ENCODE data around the gene LRRC75B. TPM values are rescaled to one million over a fixed set of nuclear protein-coding genes. Genes with fewer than 3 reads are reported as not detected.
A peak's percentile ranks its signal among the peaks of the same experiment; 100 is the strongest.

Gene LRRC75B
- total RNA-seq, 1 experiment from 2014 or later = 18.1 TPM

DNA sequence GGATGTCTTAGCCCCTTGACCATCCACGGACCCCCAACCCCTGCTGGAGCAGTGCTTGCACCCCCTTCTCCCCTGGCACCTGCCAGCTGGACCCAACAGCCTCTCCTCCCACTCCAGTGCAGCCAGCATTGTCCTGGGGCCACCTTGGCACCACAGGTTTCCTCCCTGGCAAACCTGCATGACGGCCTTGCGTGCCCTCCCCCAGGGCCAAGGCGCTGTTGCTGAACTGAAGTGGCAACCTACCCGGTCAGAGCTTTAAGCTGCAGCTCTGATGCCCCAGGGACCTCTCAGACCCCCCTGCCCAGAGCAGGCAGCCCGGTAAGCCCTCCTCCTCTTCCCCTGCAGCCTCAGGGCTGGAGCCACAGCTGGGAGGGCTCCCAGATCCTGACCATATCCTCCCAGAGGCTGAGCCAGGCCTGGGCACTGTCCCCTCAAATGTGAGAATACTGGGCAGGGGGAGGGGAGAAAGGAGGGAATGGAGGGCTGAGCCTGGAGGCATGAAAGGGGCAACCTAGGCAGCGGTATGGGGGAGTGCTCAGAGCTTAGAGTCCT is 1.8 kb upstream of the LRRC75B start:
- Histone ChIP-seq H2BK12ac (ENCODE audit: insufficient read length, low read depth, low read length) (no peak overlapping the region), H3K18ac (ENCODE audit: insufficient read length, low read depth, low read length) (no peak overlapping the region), H4K20me1 (ENCODE audit: control insufficient read depth, insufficient read depth, insufficient read length) (no peaks in the 10 kb centered on the region), H3K27ac (ENCODE audit: insufficient read length, low read depth, low read length) (no peak overlapping the region), H2BK20ac (ENCODE audit: low read depth, low read length, poor library complexity, severe bottlenecking) (no peak overlapping the region), H3K23ac (ENCODE audit: insufficient read length, low read depth, low read length) (no peak overlapping the region), H3K4me1 (ENCODE audit: insufficient read depth, low read length) (no peaks in the 10 kb centered on the region), H3K9me3 (ENCODE audit: control insufficient read depth, low read depth, low read length) (no peaks in the 10 kb centered on the region), H3T11ph (ENCODE audit: low read length) (no peak overlapping the region), H2BK5ac (ENCODE audit: insufficient read length, low read length) (no peak overlapping the region), H3K79me1 (ENCODE audit: insufficient read depth, low read depth, low read length, poor library complexity, severe bottlenecking) (no peaks in the 10 kb centered on the region), H3K27me3 (ENCODE audit: insufficient read depth, low read length) (no peaks in the 10 kb centered on the region), H3K4me2 (ENCODE audit: insufficient read depth, insufficient read length, low read length) (no peak overlapping the region), H3K9ac (ENCODE audit: extremely low read depth, insufficient read length, low read length) (no peak overlapping the region), H2AK5ac (ENCODE audit: insufficient read length, low read length) (no peak overlapping the region), H3K23me2 (ENCODE audit: insufficient read length, low read depth, low read length, poor library complexity, severe bottlenecking) (no peaks in the 10 kb centered on the region), H2AFZ (ENCODE audit: low read length) (no peak overlapping the region), H3K56ac (ENCODE audit: insufficient read length, low read depth, low read length) (no peak overlapping the region), H2BK120ac (ENCODE audit: low read depth, low read length, poor library complexity, severe bottlenecking) (no peak overlapping the region), H3K14ac (ENCODE audit: insufficient read depth, low read length) (no peak overlapping the region), H3K4ac (ENCODE audit: low read depth, low read length) (no peak overlapping the region), H3K79me2 (ENCODE audit: insufficient read depth, low read length) (no peaks in the 10 kb centered on the region), H2BK15ac (ENCODE audit: low read depth, low read length) (no peak overlapping the region), H4K8ac (replicated peaks; ENCODE audit: insufficient read length, low read depth, low read length) (no peak overlapping the region), H4K91ac (ENCODE audit: insufficient read length, low read depth, low read length) (no peak overlapping the region), H4K5ac (ENCODE audit: insufficient read length, low read depth, low read length) (no peak overlapping the region)
- peak overlapping the region in 1 of 2 experiments; percentile 29; a peak in 2 of 5 replicates for H3K4me3 Mint-ChIP-seq
- TF ChIP-seq, protein P1, sequence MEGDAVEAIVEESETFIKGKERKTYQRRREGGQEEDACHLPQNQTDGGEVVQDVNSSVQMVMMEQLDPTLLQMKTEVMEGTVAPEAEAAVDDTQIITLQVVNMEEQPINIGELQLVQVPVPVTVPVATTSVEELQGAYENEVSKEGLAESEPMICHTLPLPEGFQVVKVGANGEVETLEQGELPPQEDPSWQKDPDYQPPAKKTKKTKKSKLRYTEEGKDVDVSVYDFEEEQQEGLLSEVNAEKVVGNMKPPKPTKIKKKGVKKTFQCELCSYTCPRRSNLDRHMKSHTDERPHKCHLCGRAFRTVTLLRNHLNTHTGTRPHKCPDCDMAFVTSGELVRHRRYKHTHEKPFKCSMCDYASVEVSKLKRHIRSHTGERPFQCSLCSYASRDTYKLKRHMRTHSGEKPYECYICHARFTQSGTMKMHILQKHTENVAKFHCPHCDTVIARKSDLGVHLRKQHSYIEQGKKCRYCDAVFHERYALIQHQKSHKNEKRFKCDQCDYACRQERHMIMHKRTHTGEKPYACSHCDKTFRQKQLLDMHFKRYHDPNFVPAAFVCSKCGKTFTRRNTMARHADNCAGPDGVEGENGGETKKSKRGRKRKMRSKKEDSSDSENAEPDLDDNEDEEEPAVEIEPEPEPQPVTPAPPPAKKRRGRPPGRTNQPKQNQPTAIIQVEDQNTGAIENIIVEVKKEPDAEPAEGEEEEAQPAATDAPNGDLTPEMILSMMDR (conservative IDR thresholded peaks at IDR 0.05) = no peak
- no peaks in the 10 kb centered on the region for H3K27me3 Mint-ChIP-seq (ENCODE audit: low read depth)
- no CpG with 5 or more reads among the region's 7 CpGs for WGBS (ENCODE audit: extremely low coverage, insufficient read length, low lambda C conversion rate)
- DNase-seq = no peak
- no peak overlapping the region; a peak in 1 of 7 replicates for H3K27ac Mint-ChIP-seq
- peaks cover 12 to 35% of the 10 kb centered on the region in 2 experiments for H3K4me1 Mint-ChIP-seq
- H3K36me3 Mint-ChIP-seq (ENCODE audit: insufficient read depth in 1 of 3, low read depth in 3 of 3) = no peaks in the 10 kb centered on the region
- H3K9me3 Mint-ChIP-seq = no peaks in the 10 kb centered on the region

Measured in H9 (cell line).